HepG2 (cell line): ENCODE results near the gene AARS1. TPM values are rescaled to one million over a fixed set of nuclear protein-coding genes. Genes with fewer than 3 reads are reported as not detected.

Experiments used
- ADNP ChIP-seq: sonication (generic); formaldehyde crosslinking; IDR thresholded peaks from 2 replicates; pipeline ENCODE4 v1.4.0; 2020; ENCODE audit warnings: missing genetic modification reagents
- CEBPG ChIP-seq: IDR thresholded peaks from 2 replicates; pipeline ENCODE4 v1.6.1; 2016
- DR1 ChIP-seq: sonication (generic); formaldehyde crosslinking; IDR thresholded peaks from 2 replicates; pipeline ENCODE4 v1.8.0; 2021; ENCODE audit warnings: mild to moderate bottlenecking, missing genetic modification reagents, inconsistent platforms
- ETV5 ChIP-seq: IDR thresholded peaks from 2 replicates; pipeline ENCODE4 v1.6.1; 2018; ENCODE audit warnings: missing biosample characterization, missing genetic modification reagents, inconsistent platforms, borderline replicate concordance
- FOXO1 ChIP-seq: sonication (generic); formaldehyde crosslinking; IDR thresholded peaks from 2 replicates; pipeline ENCODE4 v1.4.0; 2020; ENCODE audit warnings: missing genetic modification reagents
- RARA ChIP-seq: IDR thresholded peaks from 2 replicates; pipeline ENCODE4 v1.6.1; 2016; ENCODE audit warnings: missing genetic modification reagents, missing compliant biosample characterization
- RBM39 ChIP-seq: fragments of 200-400 bp; formaldehyde crosslinking; IDR thresholded peaks from one replicate; pipeline ENCODE4 v1.6.1; 2018; ENCODE audit warnings: antibody characterized with exemption, mild to moderate bottlenecking, low read depth, low read length; ENCODE audit not compliant: poor library complexity, severe bottlenecking
- RFXAP ChIP-seq: sonication (generic); formaldehyde crosslinking; IDR thresholded peaks from 2 replicates; pipeline ENCODE4 v1.4.0; 2020; ENCODE audit warnings: missing genetic modification reagents, borderline replicate concordance
- SIN3B ChIP-seq: fragments of 150-350 bp; IDR thresholded peaks from 2 replicates; pipeline ENCODE4 v1.6.1; 2014; ENCODE audit warnings: low read length
- SP5 ChIP-seq: IDR thresholded peaks from 2 replicates; pipeline ENCODE4 v1.6.1; 2016; ENCODE audit warnings: low read depth, borderline replicate concordance
- STAG1 ChIP-seq: sonication (generic); formaldehyde crosslinking; IDR thresholded peaks from 2 replicates; pipeline ENCODE4 v1.4.0; 2020; ENCODE audit warnings: missing genetic modification reagents
- ZFY ChIP-seq: sonication (generic); formaldehyde crosslinking; IDR thresholded peaks from 2 replicates; pipeline ENCODE4 v1.4.0; 2020; ENCODE audit warnings: missing genetic modification reagents
- polyA plus RNA-seq, 8 experiments: library from polyadenylated mRNA; depleted of rRNA in 3 of 8; stranded (reverse) in 7 of 8; unstranded in 1 of 8; fragments of >200 nt; fragmentation: Illumina TruSeq in 4 of 8; extraction: Trizol in 4 of 8; gene quantifications; 2 replicates each; pipeline versions ENCODE4 v1.2.1 to v1.2.3, GENCODE V29; 2011 to 2016; ENCODE audit warnings: low read depth in 4 of 8, missing spikeins in 1 of 8, mixed read lengths in 1 of 8; ENCODE audit not compliant: insufficient read depth in 1 of 8
- total RNA-seq, 5 experiments: library from RNA; depleted of rRNA; stranded (reverse); fragments of >200 nt; fragmentation: Illumina TruSeq; extraction: Trizol; gene quantifications; 2 replicates each; pipeline ENCODE4 v1.2.3, GENCODE V29; 2016; ENCODE audit warnings: low read depth in 1 of 5
- TF ChIP-seq, protein P1 (sequence below): sonication (generic); formaldehyde crosslinking; IDR thresholded peaks from 2 replicates; pipeline ENCODE4 v1.5.0; 2020; ENCODE audit warnings: mild to moderate bottlenecking, missing genetic modification reagents
- TF ChIP-seq, protein P2 (sequence below): IDR thresholded peaks from 2 replicates; pipeline ENCODE4 v1.6.1; 2012; ENCODE audit warnings: low read depth, low read length, improper control_type of control experiment
- TF ChIP-seq, protein P3 (sequence below): sonication (generic); formaldehyde crosslinking; IDR thresholded peaks from 2 replicates; pipeline ENCODE4 v1.4.0; 2020; ENCODE audit warnings: low read depth, missing genetic modification reagents
- TF ChIP-seq, protein P4 (sequence below): sonication (generic); formaldehyde crosslinking; IDR thresholded peaks from 2 replicates; pipeline ENCODE4 v1.5.1; 2020; ENCODE audit warnings: missing genetic modification reagents, mild to moderate bottlenecking, borderline replicate concordance
- TF ChIP-seq, protein P5 (sequence below): sonication (generic); formaldehyde crosslinking; IDR thresholded peaks from 2 replicates; pipeline ENCODE4 v1.5.0; 2020; ENCODE audit warnings: mild to moderate bottlenecking, missing genetic modification reagents, borderline replicate concordance

Gene AARS1
- total and polyA plus RNA-seq, 2 of the 13 experiments (the other 11 are each of a cell fraction or from before 2014, with no cell fraction given): 107 to 132 TPM

DNA sequence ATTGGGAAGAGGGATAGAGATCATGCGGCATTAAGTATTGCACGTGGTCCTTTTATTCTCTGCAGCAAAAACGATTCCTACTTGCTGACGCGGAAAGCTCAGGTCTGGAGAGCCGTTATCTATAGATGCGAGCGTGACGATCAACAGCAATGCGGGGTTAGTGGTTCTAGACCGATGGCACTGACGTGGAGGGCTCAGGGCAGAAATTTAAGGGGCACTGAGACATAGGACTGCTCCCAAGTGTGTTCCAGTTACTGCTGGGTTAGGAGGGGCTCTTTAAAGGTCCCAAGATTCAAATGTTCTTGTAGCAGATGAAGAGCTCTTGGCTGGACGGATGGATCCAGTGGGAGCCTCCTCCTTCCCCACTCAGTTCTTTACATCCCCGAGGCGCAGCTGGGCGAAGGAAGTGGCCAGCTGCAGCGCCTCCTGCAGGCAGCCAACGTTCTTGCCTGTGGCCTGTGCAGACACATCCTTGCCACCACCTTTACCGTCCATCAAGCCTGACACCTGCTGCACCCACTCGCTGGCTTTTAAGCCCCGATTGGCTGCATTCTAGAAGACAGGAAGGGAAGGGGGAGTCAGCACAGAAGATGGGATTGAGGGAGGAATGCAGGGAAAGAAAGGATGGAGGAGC is 36.8 kb downstream of the AARS1 start (continued):
- TF ChIP-seq, protein P1, sequence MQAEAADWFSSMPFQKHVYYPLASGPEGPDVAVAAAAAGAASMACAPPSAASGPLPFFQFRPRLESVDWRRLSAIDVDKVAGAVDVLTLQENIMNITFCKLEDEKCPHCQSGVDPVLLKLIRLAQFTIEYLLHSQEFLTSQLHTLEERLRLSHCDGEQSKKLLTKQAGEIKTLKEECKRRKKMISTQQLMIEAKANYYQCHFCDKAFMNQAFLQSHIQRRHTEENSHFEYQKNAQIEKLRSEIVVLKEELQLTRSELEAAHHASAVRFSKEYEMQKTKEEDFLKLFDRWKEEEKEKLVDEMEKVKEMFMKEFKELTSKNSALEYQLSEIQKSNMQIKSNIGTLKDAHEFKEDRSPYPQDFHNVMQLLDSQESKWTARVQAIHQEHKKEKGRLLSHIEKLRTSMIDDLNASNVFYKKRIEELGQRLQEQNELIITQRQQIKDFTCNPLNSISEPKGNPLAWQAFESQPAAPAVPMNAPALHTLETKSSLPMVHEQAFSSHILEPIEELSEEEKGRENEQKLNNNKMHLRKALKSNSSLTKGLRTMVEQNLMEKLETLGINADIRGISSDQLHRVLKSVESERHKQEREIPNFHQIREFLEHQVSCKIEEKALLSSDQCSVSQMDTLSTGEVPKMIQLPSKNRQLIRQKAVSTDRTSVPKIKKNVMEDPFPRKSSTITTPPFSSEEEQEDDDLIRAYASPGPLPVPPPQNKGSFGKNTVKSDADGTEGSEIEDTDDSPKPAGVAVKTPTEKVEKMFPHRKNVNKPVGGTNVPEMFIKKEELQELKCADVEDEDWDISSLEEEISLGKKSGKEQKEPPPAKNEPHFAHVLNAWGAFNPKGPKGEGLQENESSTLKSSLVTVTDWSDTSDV (CRISPR knock-in tag): peak; percentile 60; the same call in 1 of the 2 replicates
- TF ChIP-seq SIN3B (no peak), FOXO1 (0 out of 2 replicates have a peak, but pooled peaks have one; percentile 11), ETV5 (CRISPR knock-in tag) (no peak), ADNP (CRISPR knock-in tag) (no peak), STAG1 (CRISPR knock-in tag) (peak; percentile 61), CEBPG (CRISPR knock-in tag) (no peak), ZFY (CRISPR knock-in tag) (0 out of 2 replicates have a peak, but pooled peaks have one; percentile 40), RFXAP (CRISPR knock-in tag) (no peak), RBM39 (no peak), RARA (CRISPR knock-in tag) (no peak), DR1 (0 out of 2 replicates have a peak, but pooled peaks have one; percentile 35), SP5 (CRISPR knock-in tag) (0 out of 2 replicates have a peak, but pooled peaks have one; percentile 10)
- TF ChIP-seq, protein P2, sequence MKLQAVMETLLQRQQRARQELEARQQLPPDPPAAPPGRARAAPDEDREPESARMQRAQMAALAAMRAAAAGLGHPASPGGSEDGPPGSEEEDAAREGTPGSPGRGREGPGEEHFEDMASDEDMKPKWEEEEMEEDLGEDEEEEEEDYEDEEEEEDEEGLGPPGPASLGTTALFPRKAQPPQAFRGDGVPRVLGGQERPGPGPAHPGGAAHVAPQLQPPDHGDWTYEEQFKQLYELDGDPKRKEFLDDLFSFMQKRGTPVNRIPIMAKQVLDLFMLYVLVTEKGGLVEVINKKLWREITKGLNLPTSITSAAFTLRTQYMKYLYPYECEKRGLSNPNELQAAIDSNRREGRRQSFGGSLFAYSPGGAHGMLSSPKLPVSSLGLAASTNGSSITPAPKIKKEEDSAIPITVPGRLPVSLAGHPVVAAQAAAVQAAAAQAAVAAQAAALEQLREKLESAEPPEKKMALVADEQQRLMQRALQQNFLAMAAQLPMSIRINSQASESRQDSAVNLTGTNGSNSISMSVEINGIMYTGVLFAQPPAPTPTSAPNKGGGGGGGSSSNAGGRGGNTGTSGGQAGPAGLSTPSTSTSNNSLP: no peak
- TF ChIP-seq, protein P3, sequence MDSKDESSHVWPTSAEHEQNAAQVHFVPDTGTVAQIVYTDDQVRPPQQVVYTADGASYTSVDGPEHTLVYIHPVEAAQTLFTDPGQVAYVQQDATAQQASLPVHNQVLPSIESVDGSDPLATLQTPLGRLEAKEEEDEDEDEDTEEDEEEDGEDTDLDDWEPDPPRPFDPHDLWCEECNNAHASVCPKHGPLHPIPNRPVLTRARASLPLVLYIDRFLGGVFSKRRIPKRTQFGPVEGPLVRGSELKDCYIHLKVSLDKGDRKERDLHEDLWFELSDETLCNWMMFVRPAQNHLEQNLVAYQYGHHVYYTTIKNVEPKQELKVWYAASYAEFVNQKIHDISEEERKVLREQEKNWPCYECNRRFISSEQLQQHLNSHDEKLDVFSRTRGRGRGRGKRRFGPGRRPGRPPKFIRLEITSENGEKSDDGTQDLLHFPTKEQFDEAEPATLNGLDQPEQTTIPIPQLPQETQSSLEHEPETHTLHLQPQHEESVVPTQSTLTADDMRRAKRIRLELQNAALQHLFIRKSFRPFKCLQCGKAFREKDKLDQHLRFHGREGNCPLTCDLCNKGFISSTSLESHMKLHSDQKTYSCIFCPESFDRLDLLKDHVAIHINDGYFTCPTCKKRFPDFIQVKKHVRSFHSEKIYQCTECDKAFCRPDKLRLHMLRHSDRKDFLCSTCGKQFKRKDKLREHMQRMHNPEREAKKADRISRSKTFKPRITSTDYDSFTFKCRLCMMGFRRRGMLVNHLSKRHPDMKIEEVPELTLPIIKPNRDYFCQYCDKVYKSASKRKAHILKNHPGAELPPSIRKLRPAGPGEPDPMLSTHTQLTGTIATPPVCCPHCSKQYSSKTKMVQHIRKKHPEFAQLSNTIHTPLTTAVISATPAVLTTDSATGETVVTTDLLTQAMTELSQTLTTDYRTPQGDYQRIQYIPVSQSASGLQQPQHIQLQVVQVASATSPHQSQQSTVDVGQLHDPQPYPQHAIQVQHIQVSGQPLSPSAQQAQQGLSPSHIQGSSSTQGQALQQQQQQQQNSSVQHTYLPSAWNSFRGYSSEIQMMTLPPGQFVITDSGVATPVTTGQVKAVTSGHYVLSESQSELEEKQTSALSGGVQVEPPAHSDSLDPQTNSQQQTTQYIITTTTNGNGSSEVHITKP (CRISPR knock-in tag): no peak
- TF ChIP-seq, protein P4, sequence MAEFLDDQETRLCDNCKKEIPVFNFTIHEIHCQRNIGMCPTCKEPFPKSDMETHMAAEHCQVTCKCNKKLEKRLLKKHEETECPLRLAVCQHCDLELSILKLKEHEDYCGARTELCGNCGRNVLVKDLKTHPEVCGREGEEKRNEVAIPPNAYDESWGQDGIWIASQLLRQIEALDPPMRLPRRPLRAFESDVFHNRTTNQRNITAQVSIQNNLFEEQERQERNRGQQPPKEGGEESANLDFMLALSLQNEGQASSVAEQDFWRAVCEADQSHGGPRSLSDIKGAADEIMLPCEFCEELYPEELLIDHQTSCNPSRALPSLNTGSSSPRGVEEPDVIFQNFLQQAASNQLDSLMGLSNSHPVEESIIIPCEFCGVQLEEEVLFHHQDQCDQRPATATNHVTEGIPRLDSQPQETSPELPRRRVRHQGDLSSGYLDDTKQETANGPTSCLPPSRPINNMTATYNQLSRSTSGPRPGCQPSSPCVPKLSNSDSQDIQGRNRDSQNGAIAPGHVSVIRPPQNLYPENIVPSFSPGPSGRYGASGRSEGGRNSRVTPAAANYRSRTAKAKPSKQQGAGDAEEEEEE: peak; percentile 48; the same call in 1 of the 2 replicates
- TF ChIP-seq, protein P5, sequence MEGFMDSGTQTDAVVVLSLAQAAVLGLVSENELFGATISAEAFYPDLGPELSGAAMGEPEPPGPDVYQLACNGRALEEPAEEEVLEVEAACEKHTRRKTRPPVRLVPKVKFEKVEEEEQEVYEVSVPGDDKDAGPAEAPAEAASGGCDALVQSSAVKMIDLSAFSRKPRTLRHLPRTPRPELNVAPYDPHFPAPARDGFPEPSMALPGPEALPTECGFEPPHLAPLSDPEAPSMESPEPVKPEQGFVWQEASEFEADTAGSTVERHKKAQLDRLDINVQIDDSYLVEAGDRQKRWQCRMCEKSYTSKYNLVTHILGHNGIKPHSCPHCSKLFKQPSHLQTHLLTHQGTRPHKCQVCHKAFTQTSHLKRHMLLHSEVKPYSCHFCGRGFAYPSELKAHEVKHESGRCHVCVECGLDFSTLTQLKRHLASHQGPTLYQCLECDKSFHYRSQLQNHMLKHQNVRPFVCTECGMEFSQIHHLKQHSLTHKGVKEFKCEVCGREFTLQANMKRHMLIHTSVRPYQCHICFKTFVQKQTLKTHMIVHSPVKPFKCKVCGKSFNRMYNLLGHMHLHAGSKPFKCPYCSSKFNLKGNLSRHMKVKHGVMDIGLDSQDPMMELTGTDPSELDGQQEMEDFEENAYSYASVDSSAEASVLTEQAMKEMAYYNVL (CRISPR knock-in tag): no peak
